AG10803 (cell line): Measurements from ENCODE around the gene ARL4A.

Source experiments
- DNase-seq: peaks from one replicate; pipeline ENCODE4 v3.0.0; 2010; ENCODE audit warnings: low read depth
- H3K4me3 ChIP-seq: 2 replicates; pipeline ENCODE4 v1.5.1; 2011; ENCODE audit warnings: mild to moderate bottlenecking, low read length, control low read depth
- CTCF ChIP-seq: conservative IDR thresholded peaks from 2 replicates; pipeline ENCODE4 v1.5.1; 2011; ENCODE audit warnings: mild to moderate bottlenecking, low read length, control low read depth, inconsistent platforms

ARL4A gene

GRCh38 chr7:12714379-12714737 is 26.9 kb downstream of the ARL4A start:
- H3K4me3 ChIP-seq = no peak overlapping the region
- TF ChIP-seq CTCF = no peak
- no peak for DNase-seq

GRCh38 chr7:12715372-12716133 is 28.1 kb downstream of the ARL4A start:
- DNase-seq = peak; percentile 86
- peak overlapping the region; percentile 42 for H3K4me3 ChIP-seq
- no peak for TF ChIP-seq CTCF

- no peak for TF ChIP-seq CTCF
- H3K4me3 ChIP-seq = no peak overlapping the region
- DNase-seq = no peak
These were observed 28.8 kb downstream of the ARL4A start for GRCh38 chr7:12716134-12716681.

- H3K4me3 ChIP-seq = no peak overlapping the region
- no peak for TF ChIP-seq CTCF
- no peak for DNase-seq
These were observed 29.3 kb downstream of the ARL4A start for GRCh38 chr7:12716722-12717121.

- H3K4me3 ChIP-seq = no peak overlapping the region
- DNase-seq = peak; percentile 57
- TF ChIP-seq CTCF = no peak
These were observed 31.9 kb downstream of the ARL4A start for GRCh38 chr7:12719141-12719919.

- no peak for DNase-seq
- no peak for TF ChIP-seq CTCF
- H3K4me3 ChIP-seq = no peak overlapping the region
These were observed 32.8 kb downstream of the ARL4A start for GRCh38 chr7:12719981-12720865.
